Stimulated activated CD4-positive, alpha-beta T cell treated with anti-CD3 and anti-CD28 coated beads, Interleukin-2, amount 100 ng/mL, for 48 hours (primary cell): ENCODE results near the gene TSEN54.

Experiments used
- DNase-seq, 2 donors: peaks; one replicate each; pipeline ENCODE4 v3.0.0-alpha.2; 2020

TSEN54 gene

GRCh38 chr17:75547091-75547490 is 30.8 kb downstream of the TSEN54 start:
- no peak for DNase-seq

DNA sequence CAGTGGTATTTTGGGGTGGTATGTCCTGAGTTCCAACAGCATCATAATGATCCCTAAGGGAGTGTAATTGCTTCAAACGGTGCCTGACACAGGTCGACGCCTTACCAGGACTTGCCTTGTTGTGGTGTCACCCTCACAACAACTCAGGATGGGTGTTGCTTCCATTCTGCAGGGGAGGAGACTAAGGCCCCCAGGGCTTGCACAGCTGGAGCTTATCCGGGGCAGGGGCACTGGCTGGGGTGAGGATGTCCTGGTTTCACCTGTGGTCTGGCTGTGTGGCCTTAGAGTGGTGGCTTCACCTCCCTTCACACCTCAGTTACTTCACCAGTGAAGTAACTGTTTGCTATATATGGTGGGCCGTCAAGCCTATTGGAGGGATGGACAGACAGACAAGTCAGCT is 32.5 kb downstream of the TSEN54 start:
- no peak for DNase-seq

GRCh38 chr17:75549246-75550138 is 33.2 kb downstream of the TSEN54 start:
- no peak for DNase-seq

DNA sequence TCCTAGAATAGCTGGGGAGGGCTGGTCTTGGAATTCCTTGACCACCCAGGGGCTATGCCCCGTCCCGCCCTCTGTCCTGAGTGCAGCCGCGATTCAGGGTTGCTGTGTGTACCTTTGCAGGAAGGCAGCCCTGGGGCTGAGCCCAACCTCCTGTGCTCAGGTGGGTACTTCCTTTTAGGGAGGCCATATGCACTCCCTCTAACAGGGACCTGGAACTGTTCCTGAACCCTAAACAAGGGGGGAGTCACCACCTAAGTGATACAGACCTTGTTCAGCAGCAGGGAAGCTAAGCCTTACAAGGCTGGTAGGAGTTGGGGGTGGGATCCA is 33.8 kb downstream of the TSEN54 start:
- no peak for DNase-seq

DNA sequence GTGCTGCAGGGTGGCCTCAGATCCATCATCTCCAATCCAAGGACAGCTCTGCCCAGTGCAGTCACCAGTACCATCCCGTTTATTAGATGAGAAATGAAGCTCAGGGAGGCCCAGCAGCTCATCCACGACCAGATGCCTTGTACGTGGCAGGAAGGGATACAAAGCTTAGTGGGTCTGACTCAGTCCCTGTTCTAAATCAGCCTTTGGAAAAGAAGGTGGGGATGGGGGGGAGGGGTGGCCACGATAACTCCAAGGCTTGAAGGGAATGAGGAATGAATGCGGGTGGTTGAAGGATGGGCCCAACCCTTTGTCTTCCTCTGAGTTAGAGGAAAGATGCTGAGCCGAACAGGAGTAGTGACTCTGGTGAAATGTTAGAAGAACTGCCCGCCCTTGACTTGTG is 34.9 kb downstream of the TSEN54 start:
- no peak for DNase-seq

- DNase-seq, result no peak
These were observed 36.3 kb downstream of the TSEN54 start for GRCh38 chr17:75552425-75553294.

GRCh38 chr17:75553295-75554110 is 37.2 kb downstream of the TSEN54 start:
- DNase-seq, result no peak

DNA sequence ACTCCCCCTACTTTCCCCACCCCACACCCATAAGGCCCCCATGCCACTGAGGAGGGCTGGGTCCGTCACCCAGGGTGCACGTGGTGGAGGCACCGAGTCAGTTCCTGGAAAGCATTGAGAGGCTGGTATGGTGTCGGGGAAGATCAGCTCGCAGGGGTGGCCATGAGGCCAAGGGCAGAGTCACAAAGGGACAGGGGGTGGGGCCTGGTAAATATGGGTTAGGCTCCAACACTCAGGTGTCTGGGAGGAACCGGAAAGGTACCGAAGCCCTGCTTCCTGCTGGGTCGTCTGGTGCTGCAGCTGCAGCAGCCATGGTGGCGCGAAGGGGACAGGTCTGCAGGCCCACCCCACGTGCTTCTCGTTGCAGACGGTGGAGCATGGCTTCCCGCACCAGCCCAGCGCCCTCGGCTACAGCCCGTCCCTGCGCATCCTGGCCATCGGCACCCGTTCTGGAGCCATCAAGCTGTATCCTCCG is 39.4 kb downstream of the TSEN54 start:
- no peak for DNase-seq

DNA sequence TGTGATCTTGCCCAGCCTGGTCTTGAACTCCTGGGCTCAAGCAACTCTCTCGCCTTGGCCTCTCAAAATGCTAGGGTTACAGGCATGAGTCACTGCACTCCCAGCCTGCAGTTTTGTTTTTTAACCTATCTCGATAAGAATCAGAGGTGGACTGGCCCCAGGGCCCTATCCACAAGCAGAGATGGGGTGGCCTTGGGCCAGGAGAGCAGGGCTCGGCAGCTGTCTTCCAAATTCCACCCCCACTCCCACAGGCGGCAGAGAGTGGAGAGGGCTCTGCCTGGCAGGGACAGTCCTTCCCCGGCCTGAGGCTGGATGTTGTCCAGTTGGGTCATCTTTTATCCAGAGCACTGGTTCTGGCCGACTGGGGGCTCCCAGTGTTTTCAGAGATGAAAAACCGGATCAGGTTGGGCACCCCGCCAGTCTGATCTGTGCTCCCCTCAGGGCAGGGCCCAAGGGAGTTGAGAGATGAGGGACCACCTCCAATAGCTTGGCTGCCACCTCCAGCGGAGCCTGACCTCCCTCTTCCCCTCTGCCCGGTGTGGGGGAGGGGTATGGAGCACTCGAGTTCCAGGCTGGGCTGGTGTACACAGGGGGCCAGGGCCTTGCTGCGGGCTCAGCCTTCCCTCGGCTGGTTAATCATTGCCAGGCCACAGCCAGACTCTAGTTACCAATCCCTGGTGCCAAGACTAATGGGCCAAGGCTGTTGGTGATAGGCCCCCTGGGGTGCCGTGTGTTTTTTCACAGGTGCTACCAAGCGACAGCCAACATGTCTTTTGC is 40.9 kb downstream of the TSEN54 start:
- no peak for DNase-seq

- no peak for DNase-seq
These were observed 41.7 kb downstream of the TSEN54 start for GRCh38 chr17:75557852-75558665.

GRCh38 chr17:75558666-75559530 is 42.6 kb downstream of the TSEN54 start:
- no peak for DNase-seq

DNA sequence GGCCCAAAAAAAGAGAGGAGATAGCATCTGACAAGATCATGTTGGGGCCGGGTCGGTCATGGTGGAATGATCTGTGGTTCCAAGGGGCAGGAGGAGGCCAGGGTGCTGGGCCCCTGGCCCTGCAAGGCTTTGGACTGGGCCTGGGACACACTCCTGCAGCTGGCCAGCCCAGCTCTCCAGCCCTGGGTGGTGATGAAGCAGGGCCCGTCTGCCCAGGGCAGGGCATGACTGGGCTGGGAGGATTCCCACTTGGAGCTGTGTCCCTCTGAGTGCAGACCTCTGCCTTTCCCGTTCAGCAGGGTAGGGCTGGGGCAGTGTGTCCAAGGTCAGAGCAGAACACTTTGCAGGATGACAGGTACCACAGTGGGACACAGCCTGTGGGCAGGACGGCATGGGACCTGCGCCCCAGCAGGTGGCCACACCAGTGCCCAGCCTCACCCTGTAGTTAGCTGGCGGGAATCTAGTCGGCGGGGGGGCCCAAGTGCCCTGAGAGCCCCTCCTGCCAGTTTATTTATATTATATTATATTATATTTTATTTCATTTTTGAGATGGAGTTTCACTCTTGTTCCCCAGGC is 43.7 kb downstream of the TSEN54 start:
- no peak for DNase-seq

DNA sequence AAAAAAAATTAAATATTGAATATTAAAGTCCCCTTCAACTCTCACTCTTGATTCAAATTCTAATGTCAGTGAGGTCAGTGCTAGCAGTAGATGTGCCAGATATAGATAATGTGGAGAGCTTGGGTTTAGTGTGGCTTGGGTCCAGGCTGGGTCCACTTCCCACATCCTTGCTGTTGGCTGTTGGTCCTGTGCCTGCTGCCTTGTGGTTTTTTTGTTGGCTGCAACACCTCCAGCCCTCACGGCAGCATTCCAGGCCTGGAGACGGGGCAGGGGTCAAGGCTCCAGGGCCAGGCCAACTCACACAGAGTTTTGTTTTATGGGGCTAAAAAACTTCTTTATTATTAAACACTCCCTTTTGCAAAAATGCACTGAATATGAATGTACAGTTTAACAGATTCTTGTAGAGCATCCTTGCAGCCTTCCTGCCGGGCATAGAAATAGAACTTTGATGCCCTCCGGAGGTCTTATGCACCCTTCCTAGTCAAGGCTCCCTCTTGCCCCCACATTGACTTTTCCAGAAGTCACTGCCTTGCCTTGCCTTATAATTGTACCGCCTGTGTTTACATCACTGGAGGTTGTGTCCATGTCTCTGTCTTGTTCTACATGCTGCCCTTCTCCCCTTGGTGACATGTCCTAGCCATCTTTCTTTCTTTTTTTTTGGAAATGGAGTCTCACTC is 45.7 kb downstream of the TSEN54 start:
- DNase-seq, result no peak

GRCh38 chr17:75563063-75563758 is 46.9 kb downstream of the TSEN54 start:
- no peak for DNase-seq

- DNase-seq, result no peak
These were observed 47.9 kb downstream of the TSEN54 start for GRCh38 chr17:75564195-75564594.

DNA sequence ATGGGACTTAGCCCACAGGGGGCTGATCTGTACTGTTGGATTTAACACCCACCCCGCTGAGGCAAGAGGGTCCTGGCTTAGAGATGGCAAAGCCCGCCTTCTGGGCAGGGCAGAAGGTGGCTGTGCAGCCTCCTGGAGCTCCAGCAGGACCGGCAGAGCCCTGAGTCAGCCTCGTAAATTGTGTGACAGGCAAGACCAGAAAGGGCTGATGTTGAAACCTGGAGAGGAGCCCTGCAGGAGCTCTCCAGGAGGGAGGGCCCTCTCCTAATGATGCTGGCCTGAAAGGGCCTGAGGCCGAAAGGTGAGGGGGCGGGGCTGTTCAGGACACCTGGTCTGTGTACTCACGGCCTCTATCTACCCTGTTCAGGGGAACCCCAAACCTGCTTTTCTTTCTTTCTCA is 48.7 kb downstream of the TSEN54 start:
- DNase-seq, result no peak

DNA sequence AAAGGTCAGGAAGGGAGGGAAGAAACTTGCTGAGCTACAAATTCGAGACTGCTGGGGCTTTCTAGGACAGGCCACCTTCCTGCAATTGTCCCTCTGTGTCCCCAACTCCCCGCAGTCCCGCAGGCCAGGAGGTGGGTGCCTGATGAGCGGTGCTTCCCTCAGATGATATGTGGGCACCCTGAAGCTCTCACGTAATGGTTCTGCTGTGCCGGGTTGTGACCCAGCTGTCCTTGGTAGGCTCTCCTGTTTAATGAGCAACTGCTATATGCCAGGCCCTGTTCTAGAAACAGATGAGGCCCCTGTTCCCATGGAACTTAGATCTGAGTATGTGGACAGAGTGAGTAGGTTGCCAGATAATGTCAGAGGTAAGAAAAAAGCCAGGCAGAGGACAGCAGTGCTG is 49.3 kb downstream of the TSEN54 start:
- no peak for DNase-seq

GRCh38 chr17:75566416-75566815 is 50.1 kb downstream of the TSEN54 start:
- DNase-seq, result no peak

- no peak for DNase-seq
These were observed 50.5 kb downstream of the TSEN54 start for GRCh38 chr17:75566834-75567233.
